DMS153 treated with DMSO at 0.1 percent for 48 hours (cell line): ENCODE data around the gene TIGAR.

Source experiments
- DNase-seq: peaks from one replicate; lab custom pipeline; 2025; ENCODE audit not compliant: unreplicated experiment; lab: John Stamatoyannopoulos, UW

Gene TIGAR

GRCh38 chr12:4301932-4302501 is 19.0 kb upstream of the TIGAR start:
- DNase-seq, result no peak

- no peak for DNase-seq
Observed at GRCh38 chr12:4302881-4303280, 18.1 kb upstream of the TIGAR start.

- no peak for DNase-seq
Observed at GRCh38 chr12:4303750-4304149, 17.3 kb upstream of the TIGAR start.

GRCh38 chr12:4307593-4308333 is 13.2 kb upstream of the TIGAR start:
- peak; percentile 88 for DNase-seq

- DNase-seq, result no peak
Observed at GRCh38 chr12:4308334-4308950, 12.6 kb upstream of the TIGAR start.

GRCh38 chr12:4311776-4312175 is 9.2 kb upstream of the TIGAR start:
- DNase-seq, result no peak

GRCh38 chr12:4312251-4312650 is 8.8 kb upstream of the TIGAR start:
- no peak for DNase-seq

- peak; percentile 35 for DNase-seq
Observed at GRCh38 chr12:4320497-4320852, 538 bp upstream of the TIGAR start.

GRCh38 chr12:4322726-4323125 is 1.7 kb downstream of the TIGAR start:
- no peak for DNase-seq

GRCh38 chr12:4323396-4323795 is 2.4 kb downstream of the TIGAR start:
- DNase-seq, result no peak

GRCh38 chr12:4324366-4324765 is 3.4 kb downstream of the TIGAR start:
- DNase-seq, result no peak

- DNase-seq, result no peak
Observed at GRCh38 chr12:4325966-4326365, 5.0 kb downstream of the TIGAR start.

GRCh38 chr12:4327293-4327692 is 6.3 kb downstream of the TIGAR start:
- no peak for DNase-seq

- DNase-seq, result no peak
Observed at GRCh38 chr12:4330203-4330602, 9.2 kb downstream of the TIGAR start.

- no peak for DNase-seq
Observed at GRCh38 chr12:4331221-4331620, 10.2 kb downstream of the TIGAR start.

- DNase-seq, result no peak
Observed at GRCh38 chr12:4331842-4332241, 10.8 kb downstream of the TIGAR start.

- no peak for DNase-seq
Observed at GRCh38 chr12:4346931-4347330, 25.9 kb downstream of the TIGAR start.

GRCh38 chr12:4353785-4354208 is 32.8 kb downstream of the TIGAR start:
- no peak for DNase-seq

GRCh38 chr12:4355156-4356040 is 34.4 kb downstream of the TIGAR start:
- no peak for DNase-seq

GRCh38 chr12:4356041-4356327 is 35.0 kb downstream of the TIGAR start:
- DNase-seq, result no peak

- DNase-seq, result no peak
Observed at GRCh38 chr12:4366090-4366489, 45.1 kb downstream of the TIGAR start.

GRCh38 chr12:4369548-4369947 is 48.5 kb downstream of the TIGAR start:
- DNase-seq, result no peak
